GM19395 (cell line): Measurements from ENCODE around the gene NIM1K.
"Not testable (repeated sequence)": the region's sequence is repeated elsewhere in the genome, so short reads cannot be mapped to it uniquely, and the experiment has no call there.

Experiments used
- ATAC-seq: cut with Tn5 transposase; IDR thresholded peaks from one replicate; pipeline ENCODE4 v1.9.1; 2021; ENCODE audit warnings: mild to moderate bottlenecking, moderate library complexity; ENCODE audit not compliant: unreplicated experiment

NIM1K gene

DNA sequence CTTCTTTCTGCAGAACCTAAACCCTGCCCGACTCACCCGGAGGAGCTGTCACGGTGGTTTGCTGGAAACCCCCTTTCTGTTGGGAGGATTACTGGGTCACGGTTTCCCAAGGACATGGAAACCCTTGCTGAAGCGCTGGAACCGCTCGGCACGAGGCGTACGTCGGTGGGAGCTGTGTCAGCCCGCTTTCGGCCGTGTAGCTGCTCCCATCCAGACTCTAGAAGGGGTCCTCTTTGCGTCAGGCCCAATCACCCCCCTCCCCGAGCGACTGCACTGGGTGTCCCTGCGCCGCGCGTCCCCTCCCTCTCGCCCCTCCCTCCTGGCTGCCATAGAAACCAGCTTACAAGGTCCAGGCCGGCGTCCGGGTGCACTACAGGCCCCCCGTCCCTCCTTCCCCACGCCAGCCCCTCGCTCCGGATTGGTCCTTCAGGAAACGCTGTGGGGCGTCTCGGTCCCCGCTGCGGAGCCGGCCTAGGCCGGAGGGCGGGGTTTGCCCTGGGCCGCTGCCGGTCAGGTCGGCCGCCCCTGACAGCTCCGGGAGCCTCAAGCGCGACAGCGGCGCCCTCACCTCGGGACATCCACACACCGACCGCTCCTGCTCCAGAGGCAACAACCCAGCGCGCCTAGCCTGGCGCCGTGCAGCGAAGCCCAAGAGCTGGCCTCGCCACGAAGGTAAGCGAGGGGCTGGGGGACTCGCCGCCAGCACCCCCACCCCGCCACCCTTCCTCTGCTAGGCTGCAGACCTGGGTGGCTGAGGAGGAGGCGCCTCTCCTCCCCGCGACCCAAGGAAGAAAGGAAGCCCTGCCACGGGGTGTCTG, at the start of gene NIM1K:
NIM1K (plus strand) TSS at position 486 of the 818 bp plus-strand sequence. CDS start 53,551 bp downstream, outside the sequence.
- ATAC-seq = peak; percentile 70

- ATAC-seq = no peak
Observed at GRCh38 chr5:43145071-43145470, 47.0 kb upstream of the NIM1K start.

- no peak for ATAC-seq
Observed at GRCh38 chr5:43146958-43147357, 45.1 kb upstream of the NIM1K start.

DNA sequence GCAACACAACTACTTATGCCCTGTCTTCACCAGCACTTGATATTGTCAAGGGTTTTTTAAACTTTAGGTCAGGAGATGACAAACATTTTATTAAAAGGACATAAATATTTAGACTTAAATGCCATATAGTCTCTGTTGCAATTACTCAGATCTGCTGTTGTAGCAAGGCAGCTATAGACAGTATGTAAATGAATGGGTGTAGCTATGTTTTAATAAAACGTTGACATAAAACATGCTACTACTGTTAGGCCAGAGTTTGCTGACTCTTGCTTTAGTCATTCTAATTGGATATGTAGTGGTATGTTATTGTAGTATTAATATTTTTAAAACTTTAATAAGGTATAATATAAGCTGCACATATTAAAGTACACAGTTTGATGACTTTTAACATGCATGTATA, 43.6 kb upstream of the NIM1K start:
- ATAC-seq = no peak

GRCh38 chr5:43149231-43149630, 42.8 kb upstream of the NIM1K start:
- no peak for ATAC-seq

GRCh38 chr5:43150075-43150474, 42.0 kb upstream of the NIM1K start:
- no peak for ATAC-seq

DNA sequence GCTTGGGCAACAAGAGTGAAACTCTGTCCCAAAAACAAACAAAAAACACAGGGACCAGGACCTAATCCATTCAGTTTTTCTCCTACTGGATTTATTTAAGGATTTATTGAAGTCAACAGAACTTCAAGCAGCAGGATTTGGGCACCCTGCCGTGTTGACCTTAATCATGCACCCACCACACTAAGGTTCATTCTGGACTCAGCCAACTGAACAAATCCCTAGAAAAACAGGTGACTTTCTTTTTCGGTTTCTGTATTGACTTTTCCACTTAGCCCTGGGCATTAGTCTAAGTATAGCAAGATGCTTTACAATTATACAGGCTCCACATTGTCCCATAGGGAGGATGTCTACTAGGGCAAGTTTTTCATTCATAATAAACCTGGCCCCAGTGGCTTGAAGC, 41.3 kb upstream of the NIM1K start:
- no peak for ATAC-seq

- ATAC-seq = no peak
Observed at GRCh38 chr5:43152946-43153345, 39.1 kb upstream of the NIM1K start.

DNA sequence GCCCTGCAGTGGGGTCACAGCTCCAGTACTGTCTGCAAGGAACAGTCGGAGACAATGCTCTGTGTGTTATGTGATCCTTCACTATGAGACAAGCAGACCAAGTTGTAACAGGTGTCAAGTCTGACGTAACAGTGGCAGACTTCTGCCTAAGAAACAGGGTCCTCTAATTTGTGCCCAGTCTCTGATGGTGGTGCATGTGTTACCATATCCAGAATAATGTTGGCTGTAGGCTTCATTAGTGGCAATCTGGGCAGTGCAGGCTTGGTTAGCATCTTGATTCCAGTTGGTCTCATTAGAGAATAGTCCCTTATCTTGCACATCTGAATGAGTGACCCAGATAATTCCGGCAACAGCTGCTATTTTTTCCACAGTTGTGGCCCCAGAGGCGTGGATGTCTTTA, 37.6 kb upstream of the NIM1K start:
- ATAC-seq = no peak

DNA sequence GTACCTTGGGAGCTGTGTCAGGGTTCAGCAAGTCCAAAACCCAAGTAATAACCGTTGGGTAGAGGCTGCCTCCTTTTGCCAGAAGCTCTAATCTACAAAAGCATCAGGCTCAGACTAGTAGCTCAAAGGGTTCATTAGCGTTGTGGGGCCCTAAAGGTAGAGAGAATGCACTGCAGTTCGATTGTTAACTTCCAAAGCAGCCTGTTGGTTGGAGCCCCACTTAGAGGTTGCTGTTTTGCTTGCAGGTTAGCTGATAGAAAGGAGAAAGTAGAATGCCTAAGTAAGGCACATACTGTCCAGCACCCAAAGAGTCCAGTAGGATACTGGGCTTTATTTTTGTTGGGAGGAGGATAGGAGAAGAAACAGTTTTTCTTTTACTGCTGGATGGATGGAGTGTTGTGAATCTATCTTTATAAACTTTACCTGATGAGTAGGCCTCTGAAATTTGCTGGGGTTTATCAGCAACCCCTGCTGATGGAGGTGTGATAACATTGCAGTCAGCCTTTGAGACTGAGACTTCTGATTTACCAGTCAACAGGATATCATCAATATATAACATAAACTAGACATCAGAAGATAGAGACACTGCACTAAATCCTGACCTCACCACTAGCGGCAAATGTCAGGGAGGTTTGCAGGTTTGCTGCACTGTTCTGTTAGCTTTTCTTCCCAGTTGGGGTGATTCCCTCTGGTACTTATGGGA, 36.5 kb upstream of the NIM1K start:
- ATAC-seq = no peak

DNA sequence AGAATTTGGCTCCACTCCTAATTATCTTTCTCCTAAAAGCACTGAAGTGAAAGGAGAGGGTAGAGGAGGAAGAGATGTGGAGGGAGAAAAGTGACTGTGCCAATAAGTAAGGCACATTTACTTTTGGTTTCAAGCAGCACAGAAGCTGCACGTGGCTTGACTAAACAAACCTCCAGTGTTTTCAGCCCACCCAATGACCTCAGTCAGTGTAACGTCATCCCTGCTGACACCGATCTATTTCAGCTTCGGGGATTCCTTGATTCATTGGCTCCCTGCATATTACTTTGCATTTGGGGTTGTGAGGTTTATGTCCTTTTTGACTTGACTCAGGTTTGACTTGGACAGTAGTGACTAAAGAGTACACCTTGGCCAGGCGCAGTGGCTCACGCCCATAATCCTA, 35.6 kb upstream of the NIM1K start:
- ATAC-seq = no peak

DNA sequence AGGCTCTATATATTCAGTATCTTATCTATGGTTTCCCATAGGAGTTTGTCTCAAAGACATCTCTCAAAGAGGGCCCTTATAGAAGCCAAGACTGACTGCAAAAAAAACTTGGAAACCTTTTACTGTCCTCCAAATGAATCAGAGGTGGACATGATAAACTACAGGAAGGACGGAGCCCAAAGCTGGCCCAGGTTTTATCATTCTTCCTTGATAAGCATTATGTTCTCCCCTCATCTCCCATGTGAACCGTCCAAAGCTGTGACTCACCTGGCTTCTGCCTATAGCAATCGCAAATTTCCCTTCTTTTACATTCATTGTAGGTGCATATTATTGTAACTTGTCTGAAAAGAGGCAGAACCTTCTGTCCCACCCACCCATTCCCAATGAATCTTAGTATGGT, 35.0 kb upstream of the NIM1K start:
- ATAC-seq = no peak

DNA sequence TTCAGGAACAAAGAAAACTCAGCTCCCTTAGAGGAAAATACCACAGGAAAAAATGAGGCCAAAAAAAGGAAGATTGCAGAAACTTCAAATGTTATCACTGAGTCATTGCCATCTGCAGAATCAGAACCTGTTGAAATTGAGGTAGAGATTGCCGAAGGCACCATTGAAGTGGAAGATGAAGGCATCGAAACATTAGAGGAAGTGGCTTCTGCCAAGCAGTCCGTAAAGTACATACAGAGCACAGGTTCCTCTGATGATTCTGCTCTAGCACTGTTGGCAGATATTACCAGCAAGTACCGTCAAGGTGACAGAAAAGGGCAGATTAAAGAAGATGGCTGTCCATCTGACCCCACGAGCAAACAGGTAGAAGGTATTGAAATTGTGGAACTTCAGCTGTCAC, 30.8 kb upstream of the NIM1K start:
- no peak for ATAC-seq

- ATAC-seq = not testable (repeated sequence)
Observed at GRCh38 chr5:43164801-43165200, 27.2 kb upstream of the NIM1K start.

DNA sequence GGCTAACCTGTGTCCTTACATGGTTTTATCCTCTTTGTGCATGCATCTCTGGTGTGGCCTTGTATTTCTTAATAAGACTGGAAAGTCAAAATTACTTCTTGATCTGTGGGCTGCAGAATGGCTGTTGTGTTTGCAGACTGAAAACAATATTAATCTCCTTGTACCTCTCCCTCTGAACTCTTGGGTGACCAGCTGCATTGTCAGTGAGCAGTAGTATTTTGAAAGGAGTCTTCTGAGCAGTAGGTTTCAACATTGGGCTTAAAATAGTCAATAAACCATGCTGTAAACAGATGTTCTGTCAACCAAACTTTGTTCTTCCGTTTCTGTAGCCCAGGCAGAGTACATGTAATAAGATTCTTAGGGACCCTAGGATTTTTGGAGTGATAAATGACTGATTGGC, 26.7 kb upstream of the NIM1K start:
- no peak for ATAC-seq

- no peak for ATAC-seq
Observed at GRCh38 chr5:43168175-43168574, 23.9 kb upstream of the NIM1K start.

DNA sequence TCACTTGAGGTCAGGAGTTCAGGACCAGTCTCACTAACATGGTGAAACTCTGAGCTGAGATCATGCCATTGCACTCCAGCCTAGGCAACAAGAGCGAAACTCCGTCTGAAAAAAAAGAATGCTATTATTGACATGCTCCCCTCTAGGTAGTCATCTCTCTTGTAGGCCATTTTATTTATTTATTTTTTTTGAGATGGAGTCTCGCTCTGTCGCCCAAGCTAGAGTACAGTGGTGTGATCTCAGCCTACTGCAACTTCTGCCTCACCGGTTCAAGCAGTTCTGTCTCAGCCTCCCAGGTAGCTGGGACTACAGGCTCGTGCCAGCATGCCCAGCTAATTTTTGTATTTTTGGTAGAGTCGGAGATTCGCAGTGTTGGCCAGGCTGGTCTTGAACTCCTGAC, 20.6 kb upstream of the NIM1K start:
- no peak for ATAC-seq

DNA sequence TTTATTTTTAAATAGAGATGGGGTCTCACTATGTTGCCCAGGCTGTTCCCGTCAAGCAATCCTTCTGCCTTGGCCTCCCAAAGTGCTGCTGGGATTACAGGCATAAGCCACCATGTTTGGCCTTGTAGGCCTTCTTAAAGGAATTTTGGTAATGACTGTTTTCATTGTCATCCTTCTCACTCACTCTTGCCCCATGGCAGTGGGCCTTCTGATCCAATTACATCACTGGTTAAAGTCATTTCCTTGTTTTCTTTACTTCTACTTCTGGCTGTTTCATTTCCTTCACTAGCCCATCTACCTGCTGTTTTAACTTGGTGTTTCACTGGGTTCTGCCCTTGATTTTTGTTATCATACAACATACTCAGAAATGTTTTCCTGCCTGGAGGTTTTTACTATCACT, 20.1 kb upstream of the NIM1K start:
- ATAC-seq = no peak

- no peak for ATAC-seq
Observed at GRCh38 chr5:43172779-43173178, 19.2 kb upstream of the NIM1K start.

GRCh38 chr5:43174586-43174985, 17.4 kb upstream of the NIM1K start:
- ATAC-seq = no peak

GRCh38 chr5:43179836-43180235, 12.2 kb upstream of the NIM1K start:
- no peak for ATAC-seq

- no peak for ATAC-seq
Observed at GRCh38 chr5:43182421-43182820, 9.6 kb upstream of the NIM1K start.
